Ovary (tissue), 9 donors: ENCODE results near the gene ABCA12. TPM values are rescaled to one million over a fixed set of nuclear protein-coding genes. Genes with fewer than 3 reads are reported as not detected.

Experiments used
- DNase-seq, 5 donors: peaks; one replicate each; pipeline ENCODE4 v3.0.0-alpha.2; 2019 to 2020
- H3K27ac ChIP-seq, 2 donors: fragments of 200-600 bp; one replicate each; pipeline versions ENCODE4 v1.5.1 to v1.8.0; 2019 to 2022
- H3K27me3 ChIP-seq: fragments of 200-600 bp; one replicate; pipeline ENCODE4 v1.8.0; 2022
- H3K36me3 ChIP-seq: fragments of 200-600 bp; sonication (generic); one replicate; pipeline ENCODE4 v1.5.1; 2019
- H3K4me1 ChIP-seq: one replicate; pipeline ENCODE4 v1.8.1; 2013; ENCODE audit warnings: mild to moderate bottlenecking, moderate library complexity; ENCODE audit not compliant: insufficient read depth
- H3K4me3 ChIP-seq: fragments of 200-600 bp; sonication (generic); one replicate; pipeline ENCODE4 v1.5.1; 2017
- H3K9me3 ChIP-seq, 2 donors: fragments of 200-600 bp in 1 of 2; sonication (generic) in 1 of 2; one replicate each; pipeline versions ENCODE4 v1.5.1 to v1.8.1; 2013 to 2019; ENCODE audit warnings: mild to moderate bottlenecking in 1 of 2, moderate library complexity in 1 of 2
- EP300 ChIP-seq: sonication (generic); formaldehyde crosslinking; IDR thresholded peaks from one replicate; pipeline ENCODE4 v1.6.1; 2017; ENCODE audit warnings: antibody characterized with exemption
- POLR2A ChIP-seq: fragments of 450-650 bp; IDR thresholded peaks from one replicate; pipeline ENCODE4 v1.6.1; 2017; ENCODE audit warnings: antibody characterized with exemption, mild to moderate bottlenecking, moderate library complexity
- WGBS, 3 donors: extraction: QIAGEN DNeasy Blood & Tissue Kit in 1 of 3; methylation state at CpG; one replicate each; pipeline versions ENCODE4 v1.1.5 to v1.1.7; 2013 to 2017; 5-methylcytosine and 5-hydroxymethylcytosine counted together
- intact Hi-C, 4 donors: fragments of 100-400 bp; cut with DNase I; formaldehyde crosslinking; loops; one replicate each; pipeline versions ENCODE4 v1.11.0 to v1.15.1; 2022 to 2023
- polyA plus RNA-seq, 2 donors: library from polyadenylated mRNA; stranded (reverse); fragments of 200-250 nt in 1 of 2; fragments of 350-450 nt in 1 of 2; fragmentation: Illumina TruSeq in 1 of 2; extraction: RNeasy Lipid Tissue Mini Kit (QIAGEN cat#74804) in 1 of 2; gene quantifications; one replicate each; pipeline ENCODE4 v1.2.3, GENCODE V29; 2013 to 2014
- total RNA-seq, 7 donors: library from RNA; depleted of rRNA in 2 of 7; stranded (reverse); fragments of >200 nt in 2 of 7; fragmentation: NEBNext Ultra II Directional in 3 of 7; extraction: Animal tissue kit (Norgen Biotek cat#: 25700) in 3 of 7; gene quantifications; one replicate each; pipeline versions ENCODE4 v1.1.0 to v1.2.4, GENCODE V29; 2016 to 2023
- TF ChIP-seq, protein P1 (sequence below), 3 donors: fragments of 450-650 bp in 2 of 3; fragments of 200-600 bp in 1 of 3; IDR thresholded peaks; one replicate each; pipeline versions ENCODE4 v1.5.1 to v1.8.0; 2016 to 2022; ENCODE audit warnings: antibody characterized with exemption in 3 of 3, mild to moderate bottlenecking in 1 of 3
- donor health status: DM: no; HTN: no; CAD: no; lungs with moderate emphysema.
- donor health status: DM: no; HTN: no; CAD: no.
- donor health status: Bipolar disorder and iron deficiency.
- donor health status: DM: yes; HTN: yes; CAD: no.
- donor health status: DM: no; HTN: no; CAD: no.
- donor health status: DM: yes; HTN: yes; CAD: no.

Gene ABCA12
- total and polyA plus RNA-seq, 9 donors: 0.02 to 0.25 (median 0.10) TPM; not detected in 4

DNA sequence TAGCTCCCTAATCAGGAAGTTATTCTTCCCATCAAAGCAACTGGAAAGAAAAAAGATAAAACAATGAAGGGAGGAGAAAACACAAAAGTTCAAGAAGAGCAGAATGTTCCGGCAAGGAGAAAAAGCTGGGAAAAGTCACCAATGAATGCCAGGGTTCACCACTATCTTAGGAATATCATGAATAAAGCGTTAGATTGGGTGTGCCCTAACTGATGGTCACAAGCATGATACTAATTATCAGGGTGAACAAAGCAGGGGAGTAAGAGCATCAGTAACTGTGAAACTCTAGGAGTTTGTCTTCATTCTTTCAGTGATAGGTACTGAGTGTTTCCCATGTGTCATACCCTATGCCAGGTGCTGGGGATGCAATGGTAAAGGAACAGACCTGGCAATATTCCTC is 115.5 kb downstream of the ABCA12 start:
- no peaks in the 10 kb centered on the region for H3K27me3 ChIP-seq
- 44 to 60% (median 47%) methylated on average over 2 of the region's 2 CpGs for WGBS, 3 donors
- H3K4me3 ChIP-seq: no peak overlapping the region
- H3K36me3 ChIP-seq: no peaks in the 10 kb centered on the region
- TF ChIP-seq, protein P1, sequence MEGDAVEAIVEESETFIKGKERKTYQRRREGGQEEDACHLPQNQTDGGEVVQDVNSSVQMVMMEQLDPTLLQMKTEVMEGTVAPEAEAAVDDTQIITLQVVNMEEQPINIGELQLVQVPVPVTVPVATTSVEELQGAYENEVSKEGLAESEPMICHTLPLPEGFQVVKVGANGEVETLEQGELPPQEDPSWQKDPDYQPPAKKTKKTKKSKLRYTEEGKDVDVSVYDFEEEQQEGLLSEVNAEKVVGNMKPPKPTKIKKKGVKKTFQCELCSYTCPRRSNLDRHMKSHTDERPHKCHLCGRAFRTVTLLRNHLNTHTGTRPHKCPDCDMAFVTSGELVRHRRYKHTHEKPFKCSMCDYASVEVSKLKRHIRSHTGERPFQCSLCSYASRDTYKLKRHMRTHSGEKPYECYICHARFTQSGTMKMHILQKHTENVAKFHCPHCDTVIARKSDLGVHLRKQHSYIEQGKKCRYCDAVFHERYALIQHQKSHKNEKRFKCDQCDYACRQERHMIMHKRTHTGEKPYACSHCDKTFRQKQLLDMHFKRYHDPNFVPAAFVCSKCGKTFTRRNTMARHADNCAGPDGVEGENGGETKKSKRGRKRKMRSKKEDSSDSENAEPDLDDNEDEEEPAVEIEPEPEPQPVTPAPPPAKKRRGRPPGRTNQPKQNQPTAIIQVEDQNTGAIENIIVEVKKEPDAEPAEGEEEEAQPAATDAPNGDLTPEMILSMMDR (IDR thresholded peaks at IDR 0.05): no peak
- TF ChIP-seq EP300: no peak
- no peak for TF ChIP-seq POLR2A
- no peak for DNase-seq
- no peaks in the 10 kb centered on the region for H3K9me3 ChIP-seq
- H3K27ac ChIP-seq: no peak overlapping the region
- H3K4me1 ChIP-seq: no peaks in the 10 kb centered on the region
- intact Hi-C loops: no loop called here

- DNase-seq: no peak
- Histone ChIP-seq H3K4me3 (no peak overlapping the region), H3K27me3 (no peaks in the 10 kb centered on the region), H3K36me3 (no peaks in the 10 kb centered on the region), H3K27ac (no peak overlapping the region), H3K9me3 (no peaks in the 10 kb centered on the region), H3K4me1 (no peaks in the 10 kb centered on the region)
- intact Hi-C loops: no loop called here
- WGBS, 3 donors: 29 to 37% (median 35%) methylated on average over 3 of the region's 3 CpGs
- TF ChIP-seq EP300: no peak
- TF ChIP-seq POLR2A: no peak
- TF ChIP-seq, protein P1 (IDR thresholded peaks at IDR 0.05): no peak
Observed at GRCh38 chr2:215022418-215022817, 116.0 kb downstream of the ABCA12 start.

GRCh38 chr2:215020283-215020682 is 118.1 kb downstream of the ABCA12 start:
- H3K36me3 ChIP-seq: no peaks in the 10 kb centered on the region
- H3K4me1 ChIP-seq: no peaks in the 10 kb centered on the region
- TF ChIP-seq POLR2A (no peak), EP300 (no peak)
- TF ChIP-seq, protein P1 (IDR thresholded peaks at IDR 0.05): no peak
- no peak for DNase-seq
- H3K27me3 ChIP-seq: no peaks in the 10 kb centered on the region
- WGBS, 3 donors: 46 to 50% (median 47%) methylated on average over 2 of the region's 2 CpGs
- no peaks in the 10 kb centered on the region for H3K9me3 ChIP-seq
- intact Hi-C loops: no loop called here
- H3K27ac ChIP-seq: no peak overlapping the region
- no peak overlapping the region for H3K4me3 ChIP-seq

DNA sequence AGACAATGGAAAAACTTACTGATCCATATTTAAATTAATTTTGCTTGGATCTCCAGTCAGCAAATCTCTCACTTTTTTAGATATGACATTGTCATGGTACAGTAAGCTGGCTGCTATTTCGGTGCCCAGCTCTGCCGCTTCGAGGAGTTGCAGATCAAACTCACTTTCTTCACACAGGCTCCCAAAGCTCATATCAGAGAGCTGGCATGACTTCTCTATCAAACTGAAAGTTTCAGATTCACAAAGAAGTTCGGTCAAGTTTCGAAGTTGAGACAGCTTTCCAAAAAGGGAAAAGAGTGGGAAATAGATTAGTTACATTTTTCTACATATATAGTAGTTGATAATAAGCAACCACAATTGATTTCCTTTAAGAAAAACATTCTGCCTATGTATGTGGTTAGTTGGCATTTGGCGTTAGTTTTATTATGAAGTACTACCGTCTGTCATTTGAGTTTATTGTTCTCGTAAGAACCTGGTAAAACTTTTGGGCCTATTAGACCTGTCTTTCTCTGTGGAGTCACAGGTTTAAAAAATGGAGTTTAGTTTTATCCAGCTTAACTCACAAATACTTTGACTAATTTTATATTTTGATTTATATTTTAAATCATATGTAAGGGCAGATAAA is 118.8 kb downstream of the ABCA12 start:
- intact Hi-C loops: no loop called here
- no peaks in the 10 kb centered on the region for H3K36me3 ChIP-seq
- H3K4me3 ChIP-seq: no peak overlapping the region
- 93 to 94% (median 94%) methylated on average over 8 of the region's 8 CpGs for WGBS, 3 donors
- TF ChIP-seq, protein P1 (IDR thresholded peaks at IDR 0.05): no peak
- no peak for TF ChIP-seq POLR2A
- TF ChIP-seq EP300: no peak
- H3K9me3 ChIP-seq: no peaks in the 10 kb centered on the region
- no peaks in the 10 kb centered on the region for H3K27me3 ChIP-seq
- no peaks in the 10 kb centered on the region for H3K4me1 ChIP-seq
- H3K27ac ChIP-seq: no peak overlapping the region
- DNase-seq: no peak
